Esophagus squamous epithelium (tissue), 4 donors: ENCODE data around the gene HDAC8.

Source experiments
- CTCF ChIP-seq, 6 experiments: fragments of 450-650 bp in 4 of 6; fragments of 200-600 bp in 2 of 6; sonication (generic) in 2 of 6; IDR thresholded peaks; one replicate each; pipeline ENCODE4 v1.5.1; 2016 to 2019; ENCODE audit warnings: antibody characterized with exemption in 6 of 6, mild to moderate bottlenecking in 4 of 6, moderate library complexity in 4 of 6
- POLR2A ChIP-seq, 4 donors: fragments of 450-650 bp; IDR thresholded peaks; one replicate each; pipeline ENCODE4 v1.6.1; 2017; ENCODE audit warnings: antibody characterized with exemption in 4 of 4, mild to moderate bottlenecking in 4 of 4, moderate library complexity in 3 of 4

- no peak for TF ChIP-seq POLR2A (IDR thresholded peaks at IDR 0.05)
- peak in 1 of 6 experiments; percentile 5 for TF ChIP-seq CTCF (IDR thresholded peaks at IDR 0.05)
Observed at GRCh38 chrX:72545990-72546389, 26.7 kb downstream of the HDAC8 start.
